Measurements from ENCODE around the gene TSC22D2. TPM values are rescaled to one million over a fixed set of nuclear protein-coding genes. Genes with fewer than 3 reads are reported as not detected.
A peak's percentile ranks its signal among the peaks of the same experiment; 100 is the strongest.

The TSC22D2 gene
- total and polyA plus RNA-seq, 2 of the 4 experiments (the other 2 are of a cell fraction), result 12.2 to 20.5 TPM

GRCh38 chr3:150495563-150496168 is 87.6 kb downstream of the TSC22D2 start:
- H4K91ac ChIP-seq (ENCODE audit: insufficient read depth, low read depth, low read length), result no peak overlapping the region
- in situ Hi-C loops (cut with MboI; ENCODE audit: low sequenced_read_pairs), result loop anchor here (5.0 kb wide), 1 partner anchor 268 kb away; no protein-coding TSS in a partner anchor
- no peaks in the 10 kb centered on the region for H3K36me3 ChIP-seq (ENCODE audit: control insufficient read depth, insufficient read depth, low read length)
- H3K23ac ChIP-seq (ENCODE audit: low read depth, low read length), result no peak overlapping the region
- H3K27ac ChIP-seq (ENCODE audit: insufficient read depth, low read length), result no peak overlapping the region
- 0% methylated on average over 1 of the region's 2 CpGs; no CpG with 5 or more reads in 1 of the 2 experiments for WGBS, 2 experiments (ENCODE audit: extremely low coverage in 2 of 2, insufficient read length in 1 of 2)
- DNase-seq, result peak; percentile 60
- H3K4ac ChIP-seq (ENCODE audit: low read depth, low read length), result no peak overlapping the region
- H3K27me3 ChIP-seq (ENCODE audit: control insufficient read depth, insufficient read depth, low read length), result no peaks in the 10 kb centered on the region
- no peak overlapping the region for H2BK15ac ChIP-seq (ENCODE audit: low read depth, low read length)
- no TSS peak for BruUV-seq (replicated peaks)
- no peak overlapping the region for H2BK20ac ChIP-seq (ENCODE audit: low read depth, low read length)
- H2AK5ac ChIP-seq (ENCODE audit: low read depth, low read length), result no peak overlapping the region
- ChIA-PET POLR2A (ENCODE audit: unreplicated experiment) (interaction anchor here (0.6 to 0.7 kb wide), 3 partner anchors 74 to 149 kb away, joined by 3 to 4 read pairs (median 4); no protein-coding TSS in a partner anchor), CTCF (interaction anchor here (0.6 to 1.2 kb wide), 8 partner anchors 9 to 558 kb away, joined by 3 to 4 read pairs (median 3); no protein-coding TSS in a partner anchor)
- no peak overlapping the region for H2AK9ac ChIP-seq (replicated peaks; ENCODE audit: low read depth, low read length, poor library complexity)
- H3K4me3 ChIP-seq (ENCODE audit: insufficient read depth, low read depth, low read length), result no peak overlapping the region
- no peak overlapping the region for H3K56ac ChIP-seq (ENCODE audit: extremely low read depth, insufficient read depth, low read length)
- no peak overlapping the region for H2BK5ac ChIP-seq (ENCODE audit: low read depth, low read length, poor library complexity, severe bottlenecking)
- peaks cover 2% of the 10 kb centered on the region; the same call in 1 of the 2 replicates for H3K4me1 ChIP-seq (ENCODE audit: control insufficient read depth, insufficient read depth, low read length)
- intact Hi-C loops (cut with micrococcal nuclease), result loop anchor here (1.0 kb wide), 2 partner anchors 83 to 268 kb away; no protein-coding TSS in a partner anchor
- H3K9ac ChIP-seq (ENCODE audit: low read depth, low read length), result no peak overlapping the region
- TF ChIP-seq MXI1 (IDR thresholded peaks at IDR 0.05; ENCODE audit: borderline replicate concordance, low read depth, low read length) (no peak), RAD21 (IDR thresholded peaks at IDR 0.05; ENCODE audit: low read length) (peak; percentile 75), SMC3 (IDR thresholded peaks at IDR 0.05; ENCODE audit: low read depth, low read length) (peak; percentile 84), CTCF (conservative IDR thresholded peaks at IDR 0.05; ENCODE audit: low read depth, low read length) (peak; percentile 75)
- peak; percentile 80; the same call in 1 of the 2 replicates for ATAC-seq (ENCODE audit: low read depth)
- dilution Hi-C loops (cut with HindIII; ENCODE audit: low sequenced_read_pairs, unreplicated experiment), result no loop called here
- no peaks in the 10 kb centered on the region for H3K9me1 ChIP-seq (ENCODE audit: insufficient read depth, low read length)
- peaks cover under 1% of the 10 kb centered on the region; the same call in 1 of the 2 replicates for H3K9me3 ChIP-seq (ENCODE audit: control insufficient read depth, insufficient read depth, low read length)
- no peak overlapping the region for H4K8ac ChIP-seq (ENCODE audit: low read depth in 2 of 2, low read length in 2 of 2)
- no peak overlapping the region for H2BK120ac ChIP-seq (ENCODE audit: low read depth, low read length)
- H4K5ac ChIP-seq (ENCODE audit: low read depth, low read length), result no peak overlapping the region
- H4K20me1 ChIP-seq (ENCODE audit: insufficient read depth, low read length), result no peaks in the 10 kb centered on the region
- H3K18ac ChIP-seq (ENCODE audit: low read depth, low read length), result no peak overlapping the region
- no peak overlapping the region for H2AFZ ChIP-seq (replicated peaks; ENCODE audit: low read length, poor library complexity)
- no peak overlapping the region for H3K14ac ChIP-seq (replicated peaks; ENCODE audit: low read depth, low read length)
- H3K79me1 ChIP-seq (ENCODE audit: low read depth in 1 of 2, low read length in 2 of 2), result peaks cover 3 to 10% of the 10 kb centered on the region in 2 experiments; a peak in 2 of 4 replicates
- no peak overlapping the region for H3K4me2 ChIP-seq (ENCODE audit: low read depth, low read length)
